Activated CD4-positive, CD25-positive, alpha-beta regulatory T cell (primary cell): ENCODE results near the gene GLT8D1.
"Not testable (repeated sequence)": the region's sequence is repeated elsewhere in the genome, so short reads cannot be mapped to it uniquely, and the experiment has no call there.

Experiments
- DNase-seq, 4 experiments: peaks; one replicate each; lab custom pipeline; 2025; lab: John Stamatoyannopoulos, UW

The GLT8D1 gene

DNA sequence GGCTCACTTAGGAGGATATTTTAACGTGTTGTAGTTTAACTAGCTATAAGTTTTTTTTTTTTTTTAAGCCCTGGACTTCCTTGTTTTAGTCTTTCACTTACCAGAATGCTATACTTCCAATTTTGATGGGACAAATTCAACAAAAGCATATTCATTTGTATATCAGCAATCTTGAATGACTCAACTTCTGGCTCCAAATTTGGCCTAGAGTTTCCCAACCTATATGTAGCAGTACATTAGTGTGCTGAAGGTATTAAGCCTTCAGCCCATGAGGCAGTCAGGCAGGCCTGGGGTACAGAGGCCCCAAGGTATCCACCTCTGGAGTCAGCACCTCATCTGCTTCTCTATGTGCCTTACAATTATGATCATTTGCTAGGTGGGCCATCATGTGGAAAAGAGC lies 25.8 kb downstream of the GLT8D1 start:
- DNase-seq: no peak

DNA sequence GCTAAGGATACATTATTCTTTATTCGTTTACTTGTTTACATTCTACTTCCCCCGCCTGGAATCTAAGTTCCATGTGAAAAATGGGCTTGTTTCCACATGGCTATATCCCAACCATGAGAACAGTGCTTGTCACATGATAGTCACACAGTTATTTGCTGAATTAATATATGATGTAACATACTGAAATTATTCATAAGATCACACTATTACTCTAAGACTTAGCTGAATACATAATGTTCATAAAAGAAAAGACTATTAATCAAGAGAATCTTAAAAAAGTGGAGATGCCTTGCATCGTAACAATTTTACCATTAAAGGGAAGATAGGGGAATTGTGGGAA lies 26.4 kb downstream of the GLT8D1 start:
- no peak for DNase-seq

DNA sequence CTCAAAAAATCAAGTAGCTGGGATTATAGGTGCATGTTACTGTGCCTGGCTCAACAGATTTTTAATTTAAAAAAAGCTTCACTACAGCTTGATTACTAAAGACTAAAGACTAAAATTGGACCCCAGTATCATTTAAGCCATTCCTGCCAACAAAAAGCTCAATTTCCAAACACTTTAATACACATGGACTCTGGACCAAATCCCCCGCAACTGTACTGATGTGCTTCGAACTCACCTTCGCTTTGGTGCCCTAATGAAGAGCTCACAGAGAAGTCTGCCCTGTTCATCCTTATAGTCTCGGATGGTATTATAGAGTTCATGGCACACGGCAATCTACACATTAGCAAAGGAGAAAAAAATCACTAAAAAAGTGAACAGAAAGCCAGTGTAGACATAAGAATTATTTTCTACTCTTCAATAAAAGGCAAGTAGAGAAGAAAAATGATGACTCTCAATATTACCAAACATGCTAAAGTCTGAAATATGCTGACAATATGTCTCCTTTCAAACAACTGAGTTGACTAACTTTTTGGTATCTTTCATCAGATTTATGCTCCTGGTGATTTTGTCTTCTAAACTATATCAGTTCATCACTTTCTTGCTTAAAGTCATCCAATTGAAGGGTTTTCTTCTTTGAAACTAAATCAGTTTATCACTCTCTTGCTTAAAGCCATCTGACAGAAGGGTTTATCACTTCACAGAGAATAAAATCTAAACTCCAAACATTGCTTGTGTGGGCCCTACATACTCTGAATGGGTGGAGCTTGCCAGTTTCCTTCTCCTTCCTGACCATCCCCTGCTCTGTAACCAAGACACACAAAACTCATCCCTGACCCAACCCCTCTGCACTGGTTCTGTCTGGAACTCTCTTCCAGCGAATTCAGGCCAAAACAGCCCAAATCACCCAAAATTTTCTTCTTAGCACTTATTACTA lies 27.1 kb downstream of the GLT8D1 start:
- no peak for DNase-seq

DNA sequence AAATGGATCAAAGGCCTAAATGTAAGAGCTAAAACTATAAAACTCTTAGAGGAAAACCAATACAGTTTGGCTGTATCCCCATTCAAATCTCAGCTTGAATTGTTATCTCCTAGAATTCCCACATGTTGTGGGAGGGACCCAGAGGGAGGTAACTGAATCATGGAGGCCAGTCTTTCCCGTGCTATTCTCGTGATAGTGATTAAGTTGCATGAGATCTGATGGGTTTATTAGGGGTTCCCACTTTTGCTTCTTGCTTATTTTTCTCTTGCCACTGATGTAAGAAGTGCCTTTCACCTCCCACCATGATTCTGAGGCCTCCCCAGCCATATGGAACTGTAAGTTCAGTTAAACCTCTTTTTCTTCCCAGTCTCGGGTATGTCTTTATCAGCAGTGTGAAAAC lies 29.4 kb downstream of the GLT8D1 start:
- DNase-seq: not testable (repeated sequence)

DNA sequence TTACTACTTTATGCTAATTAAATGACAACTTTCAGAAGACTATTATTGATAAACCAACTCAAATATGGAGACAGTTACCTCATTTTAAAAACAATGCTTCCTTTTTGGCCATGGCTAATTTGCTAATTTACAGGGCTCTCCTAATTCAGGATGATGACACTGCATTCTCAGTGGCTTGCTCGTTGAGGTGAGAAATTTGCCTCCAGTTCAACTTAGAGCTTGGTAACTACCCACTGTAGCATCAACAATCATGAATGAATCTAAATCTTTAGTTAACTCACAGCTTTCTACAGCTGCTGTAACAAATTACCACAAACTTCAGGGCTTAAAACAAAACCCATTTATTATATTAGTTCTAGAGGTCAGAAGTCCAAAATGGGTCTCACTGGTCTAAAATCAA lies 33.9 kb downstream of the GLT8D1 start:
- DNase-seq: no peak

DNA sequence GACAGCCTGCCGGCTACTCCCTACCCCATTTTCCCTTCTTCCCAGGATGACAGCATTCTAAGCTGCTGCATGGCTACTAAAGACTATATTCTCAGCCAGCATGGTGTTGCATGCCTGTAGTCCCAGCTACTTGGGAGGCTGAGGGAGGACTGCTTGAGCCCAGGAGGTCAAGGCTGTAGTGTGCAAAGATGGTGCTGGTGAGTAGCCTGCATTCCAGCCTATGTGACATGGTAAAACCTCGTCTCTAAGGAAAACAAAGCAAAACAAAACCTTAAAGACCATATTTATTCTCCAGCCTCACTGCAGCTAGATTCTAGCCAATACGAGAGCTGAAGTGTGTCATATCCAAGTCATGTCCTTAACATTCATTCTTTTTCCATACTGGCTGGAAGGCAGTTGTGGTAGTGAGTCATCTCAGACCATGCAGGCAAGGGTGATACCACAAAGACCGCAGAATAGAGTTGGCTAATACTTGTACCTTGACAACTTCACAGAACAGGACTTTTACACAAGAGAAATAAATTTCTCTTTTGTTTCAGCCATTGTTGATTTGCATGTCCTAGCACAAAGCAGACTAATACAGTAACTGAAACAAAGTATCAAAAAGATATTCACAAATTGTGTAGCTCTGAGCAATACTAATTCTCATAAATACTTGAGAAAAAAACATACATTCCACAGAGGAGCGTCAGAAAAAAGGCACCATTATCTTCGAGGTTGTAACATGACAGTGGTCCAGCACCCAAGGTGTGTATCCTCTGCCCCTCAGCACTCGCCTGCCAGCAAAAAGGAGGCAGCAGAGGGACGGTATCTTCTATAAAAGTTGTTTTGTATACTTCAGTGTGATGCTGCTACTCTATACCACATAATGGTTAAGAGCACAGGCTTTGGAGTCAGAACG lies 34.7 kb downstream of the GLT8D1 start:
- no peak for DNase-seq

DNA sequence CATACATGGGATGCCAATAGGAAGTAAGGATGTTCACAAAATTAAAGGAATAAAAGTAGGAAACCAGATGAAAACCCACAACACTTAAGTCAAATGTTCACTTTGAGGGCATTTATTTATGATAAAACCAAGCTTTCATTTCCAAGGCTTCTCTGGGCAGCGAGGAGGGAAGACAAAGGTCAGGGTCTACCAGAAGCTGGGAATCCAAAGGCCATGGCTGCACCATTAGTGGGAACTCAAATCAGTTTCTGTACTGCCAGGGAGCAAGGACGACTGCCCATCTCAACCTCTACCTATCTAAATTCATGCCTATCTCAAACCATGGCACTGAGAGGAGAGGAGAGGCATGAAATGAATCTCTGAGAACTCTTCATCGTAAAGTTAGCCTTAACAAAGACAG lies 42.5 kb downstream of the GLT8D1 start:
- DNase-seq: no peak

DNA sequence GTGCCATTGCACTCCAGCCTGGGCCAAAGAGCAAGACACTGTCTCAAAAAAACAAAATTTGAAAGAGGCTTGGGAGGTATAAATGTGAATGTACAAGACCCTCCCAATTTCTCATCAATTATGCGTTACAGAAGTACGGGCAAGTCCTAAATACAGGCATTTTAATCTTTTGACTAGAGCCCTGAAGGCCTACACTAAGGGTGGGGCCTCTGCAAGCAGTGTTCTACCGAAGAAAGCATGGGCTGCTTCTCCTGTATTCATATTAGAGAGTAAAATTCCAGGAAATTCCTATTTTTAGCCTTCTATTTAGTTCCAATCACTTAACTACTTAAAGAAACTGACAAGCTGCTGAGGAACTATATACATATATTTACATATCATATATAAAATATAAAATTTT lies 45.5 kb downstream of the GLT8D1 start:
- DNase-seq: no peak

DNA sequence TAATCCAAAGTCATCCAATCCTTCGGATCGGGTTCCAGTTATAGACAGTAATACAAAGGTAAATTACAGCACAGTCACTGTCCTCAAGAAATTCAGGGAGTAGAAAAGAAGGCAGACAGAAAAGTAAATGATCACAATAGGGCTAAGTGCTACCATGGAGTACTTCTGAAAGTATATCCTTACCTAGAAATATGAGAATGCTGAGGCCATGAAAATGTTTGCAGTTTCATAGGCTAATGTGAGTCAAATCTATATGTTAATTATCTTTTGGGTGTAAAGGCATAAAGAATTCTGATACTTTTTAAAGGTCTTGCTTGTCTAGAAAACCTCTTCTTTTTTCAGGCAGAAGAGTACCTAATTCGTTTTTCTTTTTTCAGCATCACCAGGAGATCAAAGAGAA lies 49.7 kb downstream of the GLT8D1 start:
- no peak for DNase-seq

DNA sequence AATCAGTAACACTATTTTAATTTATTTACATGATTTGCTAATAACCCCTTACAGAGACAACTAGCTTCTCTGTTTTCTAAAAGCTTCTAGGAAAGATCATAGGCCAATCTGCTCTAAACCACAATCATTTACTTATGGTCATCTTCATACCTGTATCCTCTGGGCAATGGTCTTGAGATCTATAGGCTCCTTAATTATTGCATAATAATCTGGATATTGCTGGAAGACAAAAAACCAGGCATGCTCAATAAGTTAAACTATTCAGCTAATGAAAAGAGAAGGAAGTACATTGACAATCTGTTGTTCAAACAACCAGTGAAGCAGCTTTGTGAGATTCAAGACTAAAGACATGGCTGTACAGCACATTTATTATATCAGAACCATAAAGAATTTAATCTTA lies 54.0 kb downstream of the GLT8D1 start:
- DNase-seq: no peak

DNA sequence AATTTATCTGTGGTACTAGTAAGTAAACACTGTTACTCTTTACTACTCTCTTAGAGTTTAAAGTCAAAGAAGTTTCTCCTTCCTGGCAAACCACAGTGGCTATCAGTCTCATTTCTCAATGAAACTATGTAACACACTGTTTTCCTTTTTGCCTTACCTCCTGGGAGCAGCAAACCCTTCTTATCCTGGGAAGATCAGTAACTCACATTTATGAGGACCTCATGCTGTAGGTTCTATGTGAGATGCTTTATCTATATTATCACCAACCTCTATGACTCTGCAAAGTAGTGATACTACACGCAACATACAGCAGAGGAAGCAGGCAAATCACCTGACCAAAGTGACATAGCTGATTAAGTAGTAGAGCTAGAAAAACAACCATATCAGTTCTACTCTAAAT lies 55.2 kb downstream of the GLT8D1 start:
- no peak for DNase-seq

DNA sequence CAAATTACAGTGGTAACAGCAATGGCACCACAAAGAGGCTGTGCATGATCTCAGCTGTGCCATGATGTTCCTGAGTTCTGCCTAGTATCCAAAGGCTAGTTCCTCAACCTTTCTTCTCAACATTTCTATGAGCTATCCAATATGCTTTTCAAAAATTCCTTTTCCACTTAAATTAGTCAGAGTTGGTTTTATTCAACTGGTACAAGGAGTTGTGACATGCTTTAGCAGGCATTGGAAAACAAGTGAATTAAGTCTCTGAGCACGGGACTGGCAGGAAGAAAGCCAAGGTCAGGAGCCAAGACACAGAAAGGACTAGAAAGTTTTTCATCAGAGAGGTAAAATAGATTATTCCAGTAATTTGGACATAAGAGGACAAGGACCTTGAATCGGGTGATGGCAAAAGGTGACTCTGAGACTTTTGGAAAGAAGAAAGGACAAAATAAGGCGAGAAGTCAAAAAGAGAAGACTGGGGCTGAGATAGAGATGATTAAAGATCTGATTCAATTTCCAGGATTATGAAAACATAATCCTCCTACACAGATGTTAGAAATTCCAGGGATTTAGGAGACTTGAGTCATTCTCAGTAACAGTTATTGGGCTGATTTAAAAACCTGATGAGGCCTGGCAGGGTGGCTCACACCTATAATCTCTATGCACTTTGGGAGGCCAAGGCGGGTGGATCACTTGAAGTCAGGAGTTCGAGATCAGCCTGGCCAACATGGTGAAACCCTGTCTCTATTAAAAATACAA lies 56.0 kb downstream of the GLT8D1 start:
- no peak for DNase-seq

DNA sequence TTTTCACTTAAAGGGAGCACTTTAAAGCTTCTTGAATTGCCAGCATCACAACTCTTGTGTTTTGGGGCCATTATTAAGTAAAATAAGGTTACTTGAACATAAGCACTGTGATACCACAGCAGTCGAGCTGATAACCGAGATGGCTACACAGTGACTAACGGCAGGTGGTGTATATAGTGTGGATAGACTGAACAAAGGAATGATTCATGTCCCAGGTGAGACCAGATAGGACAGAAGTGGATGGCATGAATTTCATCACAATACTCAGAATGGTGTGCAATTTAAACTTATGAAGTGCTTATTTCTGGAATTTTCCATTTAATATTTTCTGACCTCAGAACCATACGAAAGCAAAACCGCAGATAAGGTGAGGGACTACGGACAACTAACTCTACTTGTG lies 60.0 kb downstream of the GLT8D1 start:
- DNase-seq: no peak
